GM12864 (cell line): ENCODE results near the gene OR56A3.

ENCODE experiments used
- DNase-seq: peaks from one replicate; pipeline ENCODE4 v3.0.0-alpha.2; 2011; ENCODE audit warnings: low read depth
- H3K4me3 ChIP-seq: 2 replicates; pipeline ENCODE4 v1.5.1; 2011; ENCODE audit warnings: mild to moderate bottlenecking, low read depth, low read length, control low read depth
- CTCF ChIP-seq: IDR thresholded peaks from 2 replicates; pipeline ENCODE4 v1.5.1; 2011; ENCODE audit warnings: low read depth, mild to moderate bottlenecking, moderate library complexity, low read length, control low read depth, inconsistent platforms; ENCODE audit errors: missing control alignments

OR56A3 gene

GRCh38 chr11:5968394-5968793 is 26.3 kb downstream of the OR56A3 start, which contains the start of gene OR56A5:
OR56A5 (minus strand) TSS chr11:5968494; CDS start chr11:5968494, 0 bp downstream.
- no peak within 1 kb of the TSS for H3K4me3 ChIP-seq

GRCh38 chr11:5973530-5973929 is 31.5 kb downstream of the OR56A3 start:
- TF ChIP-seq CTCF: no peak
- no peak for DNase-seq
- H3K4me3 ChIP-seq: no peak overlapping the region

More at GRCh38 chr11:5968394-5968793, 26.3 kb downstream of the OR56A3 start, which contains the start of gene OR56A5:
- TF ChIP-seq CTCF: no peak
- no peak for DNase-seq

- TF ChIP-seq CTCF: peak; percentile 20
- H3K4me3 ChIP-seq: no peak overlapping the region
- no peak for DNase-seq
These were observed 41.4 kb downstream of the OR56A3 start for GRCh38 chr11:5983443-5983842.

- DNase-seq: no peak
- TF ChIP-seq CTCF: no peak
- no peak within 1 kb of the TSS for H3K4me3 ChIP-seq
These were observed 44.8 kb downstream of the OR56A3 start, which contains the start of gene OR52L1 for GRCh38 chr11:5986885-5987284. OR52L1 (minus strand) TSS chr11:5986985; CDS start chr11:5986930, 55 bp downstream.

- no peak overlapping the region for H3K4me3 ChIP-seq
- TF ChIP-seq CTCF: no peak
- DNase-seq: no peak
These were observed 47.2 kb downstream of the OR56A3 start for GRCh38 chr11:5989203-5989602.

- no peak for TF ChIP-seq CTCF
- H3K4me3 ChIP-seq: no peak overlapping the region
- no peak for DNase-seq
These were observed 50.1 kb downstream of the OR56A3 start for GRCh38 chr11:5992150-5992549.

- no peak for DNase-seq
- H3K4me3 ChIP-seq: no peak overlapping the region
- peak; percentile 66 for TF ChIP-seq CTCF
These were observed 50.7 kb downstream of the OR56A3 start for GRCh38 chr11:5992604-5993251.
